Karpas-422 (cell line): ENCODE measurements around the gene TFPI2. TPM values are rescaled to one million over a fixed set of nuclear protein-coding genes. Genes with fewer than 3 reads are reported as not detected.

Experiments
- DNase-seq: peaks from one replicate; pipeline ENCODE4 v3.0.0-alpha.2; 2015
- H2AFZ ChIP-seq: fragments of 200-600 bp; sonication (generic); 2 replicates; pipeline ENCODE4 v1.6.1; 2014; ENCODE audit warnings: antibody characterized with exemption, low read length, mixed read lengths
- H3K27ac ChIP-seq: fragments of 200-600 bp; sonication (generic); 2 replicates; pipeline ENCODE4 v1.5.1; 2014; ENCODE audit warnings: mild to moderate bottlenecking, low read length, moderate library complexity
- H3K27me3 ChIP-seq: fragments of 200-600 bp; sonication (generic); 2 replicates; pipeline ENCODE4 v1.6.1; 2014; ENCODE audit warnings: low read length, mixed read lengths
- H3K36me3 ChIP-seq: fragments of 200-600 bp; sonication (generic); 2 replicates; pipeline ENCODE4 v1.6.1; 2014; ENCODE audit warnings: low read length, mixed read lengths; ENCODE audit not compliant: insufficient read depth
- H3K4me1 ChIP-seq: fragments of 200-600 bp; sonication (generic); 2 replicates; pipeline ENCODE4 v1.6.1; 2014; ENCODE audit warnings: mild to moderate bottlenecking, low read length, mixed read lengths
- H3K4me2 ChIP-seq: fragments of 200-600 bp; sonication (generic); 2 replicates; pipeline ENCODE4 v1.6.1; 2014; ENCODE audit warnings: low read length, low read depth, mild to moderate bottlenecking; ENCODE audit not compliant: poor library complexity, severe bottlenecking
- H3K4me3 ChIP-seq: fragments of 200-600 bp; sonication (generic); 2 replicates; pipeline ENCODE4 v1.5.1; 2014; ENCODE audit warnings: mild to moderate bottlenecking, antibody characterized with exemption, low read length, mixed read lengths
- H3K79me2 ChIP-seq: fragments of 200-600 bp; sonication (generic); 2 replicates; pipeline ENCODE4 v1.6.1; 2014; ENCODE audit warnings: mild to moderate bottlenecking, low read length, mixed read lengths
- H3K9ac ChIP-seq: fragments of 200-600 bp; sonication (generic); 2 replicates; pipeline ENCODE4 v1.6.0; 2014; ENCODE audit warnings: low read length
- H3K9me2 ChIP-seq: fragments of 200-600 bp; sonication (generic), shearing (Covaris generic); replicated peaks from 2 replicates; pipeline ENCODE4 v1.6.0; 2014; ENCODE audit warnings: mild to moderate bottlenecking, low read length, moderate library complexity; ENCODE audit not compliant: insufficient read depth
- H3K9me3 ChIP-seq: fragments of 300-700, 200-600 bp; sonication (generic); 2 replicates; pipeline ENCODE4 v1.6.1; 2014; ENCODE audit warnings: low read length, mixed read lengths
- H4K20me1 ChIP-seq: fragments of 200-600 bp; sonication (generic); 2 replicates; pipeline ENCODE4 v1.6.1; 2014; ENCODE audit warnings: mild to moderate bottlenecking, antibody characterized with exemption, low read length, low read depth; ENCODE audit not compliant: insufficient read depth
- total RNA-seq: library from RNA; depleted of rRNA; stranded (reverse); fragments of >200 nt; shearing (Covaris generic); gene quantifications from 2 replicates; pipeline ENCODE4 v1.2.3, GENCODE V29; 2014; ENCODE audit warnings: low replicate concordance

TFPI2 gene
- total RNA-seq, 1 experiment from 2014 or later: not detected

DNA sequence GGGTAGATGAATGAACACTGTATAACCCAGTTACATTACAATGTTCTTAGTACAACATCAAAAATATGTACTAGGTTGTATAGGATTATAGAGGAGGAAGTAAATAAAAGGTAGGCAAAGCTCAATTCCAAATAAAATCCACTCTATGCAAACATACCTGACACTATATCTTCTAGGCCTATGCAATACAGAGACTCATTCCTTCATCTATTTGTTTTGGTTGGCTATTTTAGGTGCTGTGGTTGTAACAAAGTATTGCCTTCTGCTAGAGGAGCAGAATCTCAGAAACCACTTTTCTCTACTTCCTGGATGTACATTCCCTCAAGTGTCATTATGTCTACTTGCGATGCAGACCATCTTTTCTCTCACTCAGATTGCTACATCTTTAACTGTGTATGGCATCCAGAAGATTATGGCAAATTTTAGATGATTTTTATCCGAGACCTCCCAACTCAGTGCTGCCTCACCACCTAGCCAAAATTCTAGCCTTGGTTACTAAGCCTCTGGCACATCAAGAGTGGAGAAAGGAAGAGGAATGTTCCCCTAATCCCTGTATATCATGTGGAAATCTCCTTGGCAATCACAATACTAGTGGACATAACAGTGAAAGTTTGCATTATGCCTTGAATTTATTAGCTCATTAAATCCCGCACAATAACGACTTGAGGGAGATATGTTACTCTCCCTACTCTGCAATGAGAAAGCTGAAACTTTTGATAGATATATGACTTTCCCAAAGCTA is 5.5 kb upstream of the TFPI2 start:
- H3K4me1 ChIP-seq: no peaks in the 10 kb centered on the region
- H3K9me3 ChIP-seq: no peaks in the 10 kb centered on the region
- H3K27ac ChIP-seq: no peak overlapping the region
- no peaks in the 10 kb centered on the region for H3K36me3 ChIP-seq
- H3K79me2 ChIP-seq: no peaks in the 10 kb centered on the region
- H3K9me2 ChIP-seq: no peaks in the 10 kb centered on the region
- H4K20me1 ChIP-seq: no peaks in the 10 kb centered on the region
- H3K4me2 ChIP-seq: no peak overlapping the region
- no peak overlapping the region for H3K9ac ChIP-seq
- no peaks in the 10 kb centered on the region for H3K27me3 ChIP-seq
- DNase-seq: no peak
- H3K4me3 ChIP-seq: no peak overlapping the region
- no peak overlapping the region for H2AFZ ChIP-seq

- H3K27ac ChIP-seq: no peak overlapping the region
- H3K9me2 ChIP-seq: no peaks in the 10 kb centered on the region
- no peak for DNase-seq
- H3K79me2 ChIP-seq: no peaks in the 10 kb centered on the region
- no peaks in the 10 kb centered on the region for H3K27me3 ChIP-seq
- no peaks in the 10 kb centered on the region for H3K9me3 ChIP-seq
- no peak overlapping the region for H3K9ac ChIP-seq
- no peak overlapping the region for H3K4me3 ChIP-seq
- H3K36me3 ChIP-seq: no peaks in the 10 kb centered on the region
- no peak overlapping the region for H2AFZ ChIP-seq
- H3K4me2 ChIP-seq: no peak overlapping the region
- no peaks in the 10 kb centered on the region for H4K20me1 ChIP-seq
- H3K4me1 ChIP-seq: no peaks in the 10 kb centered on the region
These were observed 4.5 kb upstream of the TFPI2 start for GRCh38 chr7:93894966-93895640.

DNA sequence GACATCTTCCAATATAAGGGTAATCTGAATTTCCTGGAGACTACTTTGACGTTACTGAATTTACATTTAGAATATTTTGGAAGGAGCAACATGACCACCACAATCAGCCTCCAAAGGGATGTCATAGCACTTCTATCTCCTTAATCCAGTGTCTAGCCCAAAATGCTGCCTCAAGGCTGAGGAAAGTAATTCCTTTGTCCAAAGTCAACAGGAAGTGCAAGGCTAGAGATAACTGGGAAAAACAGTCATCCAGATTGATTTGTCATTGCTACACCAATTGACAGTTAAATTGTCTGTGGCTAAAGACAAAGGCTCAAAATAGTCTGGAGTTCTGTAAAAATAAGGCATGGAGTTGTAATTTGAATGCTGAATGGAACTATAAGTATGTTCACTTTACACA is 3.9 kb upstream of the TFPI2 start:
- no peaks in the 10 kb centered on the region for H3K4me1 ChIP-seq
- DNase-seq: no peak
- H3K36me3 ChIP-seq: no peaks in the 10 kb centered on the region
- H3K4me3 ChIP-seq: no peak overlapping the region
- no peaks in the 10 kb centered on the region for H3K79me2 ChIP-seq
- H3K9me2 ChIP-seq: no peaks in the 10 kb centered on the region
- no peak overlapping the region for H3K9ac ChIP-seq
- no peak overlapping the region for H3K4me2 ChIP-seq
- no peak overlapping the region for H2AFZ ChIP-seq
- H3K27ac ChIP-seq: no peak overlapping the region
- H3K9me3 ChIP-seq: no peaks in the 10 kb centered on the region
- H3K27me3 ChIP-seq: no peaks in the 10 kb centered on the region
- no peaks in the 10 kb centered on the region for H4K20me1 ChIP-seq

GRCh38 chr7:93890041-93890463 is 501 bp downstream of the TFPI2 start:
- Histone ChIP-seq H3K4me2 (no peak overlapping the region), H3K9me2 (no peaks in the 10 kb centered on the region), H2AFZ (no peak overlapping the region), H3K79me2 (no peaks in the 10 kb centered on the region), H3K9ac (no peak overlapping the region), H3K36me3 (no peaks in the 10 kb centered on the region), H3K9me3 (no peaks in the 10 kb centered on the region), H3K4me3 (no peak overlapping the region), H3K27me3 (no peaks in the 10 kb centered on the region), H4K20me1 (no peaks in the 10 kb centered on the region), H3K27ac (no peak overlapping the region), H3K4me1 (no peaks in the 10 kb centered on the region)
- DNase-seq: no peak

GRCh38 chr7:93889261-93889660 is 1.3 kb downstream of the TFPI2 start:
- Histone ChIP-seq H3K4me1 (no peaks in the 10 kb centered on the region), H3K79me2 (no peaks in the 10 kb centered on the region), H3K9me2 (no peaks in the 10 kb centered on the region), H2AFZ (no peak overlapping the region), H3K27me3 (no peaks in the 10 kb centered on the region), H3K4me3 (no peak overlapping the region), H3K9ac (no peak overlapping the region), H3K27ac (no peak overlapping the region), H4K20me1 (no peaks in the 10 kb centered on the region), H3K36me3 (no peaks in the 10 kb centered on the region), H3K9me3 (no peaks in the 10 kb centered on the region), H3K4me2 (no peak overlapping the region)
- no peak for DNase-seq

DNA sequence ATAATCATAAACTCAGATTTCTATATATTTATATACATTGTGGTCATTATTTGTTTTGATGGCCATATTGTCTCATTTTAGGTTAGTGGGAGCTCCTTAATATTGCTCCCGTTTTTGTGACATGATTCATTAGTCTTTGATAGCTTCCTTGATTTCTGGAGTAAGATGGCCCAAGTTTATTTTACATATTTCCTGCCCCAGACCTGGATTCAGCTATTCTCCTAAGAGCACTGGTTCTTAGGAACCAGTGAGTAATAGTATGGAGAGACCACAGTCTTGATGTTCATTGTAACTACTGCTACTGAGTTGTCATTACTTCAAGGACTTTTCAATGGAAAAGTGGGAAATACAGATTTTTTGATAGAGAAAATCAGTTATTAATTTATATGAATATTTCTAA is 6.0 kb downstream of the TFPI2 start:
- H3K9ac ChIP-seq: no peak overlapping the region

DNA sequence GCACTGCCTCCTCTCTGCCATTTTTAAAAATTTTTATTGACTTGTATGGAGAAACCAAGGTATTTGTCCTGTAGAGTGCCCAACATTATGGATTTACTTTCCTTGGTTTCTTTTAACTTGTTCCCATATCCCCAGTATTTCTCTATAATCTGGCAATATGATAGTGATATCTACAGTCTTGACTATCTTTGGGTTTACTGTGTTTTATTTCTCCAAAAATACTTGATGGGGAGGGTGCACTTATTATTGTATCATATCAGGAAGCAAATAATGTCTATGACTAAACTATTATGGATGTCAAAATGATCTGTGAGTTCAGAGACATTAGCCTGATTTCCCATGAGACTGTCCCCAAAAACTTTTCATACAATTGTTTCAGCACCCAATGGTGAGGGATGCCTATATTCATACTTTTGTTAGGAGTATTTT is 6.6 kb downstream of the TFPI2 start:
- Histone ChIP-seq H3K36me3 (no peaks in the 10 kb centered on the region), H3K4me3 (no peak overlapping the region), H3K4me2 (no peak overlapping the region), H3K9me2 (no peaks in the 10 kb centered on the region; the same call in 1 of the 2 replicates), H3K27me3 (no peaks in the 10 kb centered on the region), H3K9ac (no peak overlapping the region), H3K27ac (no peak overlapping the region), H3K9me3 (no peaks in the 10 kb centered on the region), H4K20me1 (no peaks in the 10 kb centered on the region), H3K79me2 (no peaks in the 10 kb centered on the region), H3K4me1 (no peaks in the 10 kb centered on the region), H2AFZ (no peak overlapping the region)
- DNase-seq: no peak

More for the DNA sequence above, 6.0 kb downstream of the TFPI2 start:
- no peak overlapping the region for H3K4me3 ChIP-seq
- H3K36me3 ChIP-seq: no peaks in the 10 kb centered on the region
- no peaks in the 10 kb centered on the region for H3K27me3 ChIP-seq
- H3K27ac ChIP-seq: no peak overlapping the region
- no peak for DNase-seq
- no peak overlapping the region for H3K4me2 ChIP-seq
- H3K79me2 ChIP-seq: no peaks in the 10 kb centered on the region
- H3K9me3 ChIP-seq: no peaks in the 10 kb centered on the region
- no peaks in the 10 kb centered on the region for H3K4me1 ChIP-seq
- no peaks in the 10 kb centered on the region for H4K20me1 ChIP-seq
- H3K9me2 ChIP-seq: no peaks in the 10 kb centered on the region
- no peak overlapping the region for H2AFZ ChIP-seq

DNA sequence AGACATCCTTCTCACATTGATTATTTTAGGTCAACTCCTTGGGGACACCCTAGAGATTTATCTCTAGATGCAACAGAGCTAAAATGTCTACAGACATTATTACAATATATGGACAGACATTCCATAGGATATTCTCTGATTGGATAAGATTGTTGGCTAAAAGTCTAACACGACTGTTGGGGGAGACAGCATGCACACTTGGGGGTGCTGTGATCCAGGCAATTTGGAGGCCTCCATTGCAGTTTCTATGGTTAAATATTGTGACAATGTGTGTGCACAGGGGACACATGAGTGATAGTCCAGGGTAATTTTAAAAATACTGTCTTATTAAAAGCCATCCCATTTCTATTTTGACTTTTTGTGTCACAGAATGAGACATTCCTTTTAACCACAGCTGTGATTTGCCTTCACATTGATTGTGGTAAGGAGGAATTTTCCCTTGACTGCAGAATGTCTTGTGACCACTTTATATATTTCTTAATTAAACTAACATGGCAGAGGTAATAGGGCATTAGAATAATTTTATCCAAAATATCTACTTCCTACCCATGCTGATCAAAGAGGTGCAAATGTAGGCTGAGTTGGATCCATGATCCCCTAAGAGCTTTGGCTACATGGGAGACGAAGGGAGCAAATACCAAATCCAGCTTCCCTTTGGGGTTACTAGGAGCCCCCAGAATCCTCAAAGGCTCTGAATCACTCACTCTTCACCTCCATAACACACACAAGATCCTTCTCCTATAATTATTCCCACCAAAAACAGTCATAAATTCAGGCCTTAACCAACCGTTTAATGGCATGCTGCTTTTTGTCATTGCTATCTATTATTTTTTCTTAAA is 7.3 kb downstream of the TFPI2 start:
- no peak overlapping the region for H2AFZ ChIP-seq
- H3K27me3 ChIP-seq: no peaks in the 10 kb centered on the region
- no peaks in the 10 kb centered on the region for H4K20me1 ChIP-seq
- no peaks in the 10 kb centered on the region for H3K4me1 ChIP-seq
- no peak overlapping the region for H3K4me2 ChIP-seq
- H3K9ac ChIP-seq: no peak overlapping the region
- no peak overlapping the region for H3K27ac ChIP-seq
- no peaks in the 10 kb centered on the region for H3K9me3 ChIP-seq
- H3K79me2 ChIP-seq: no peaks in the 10 kb centered on the region
- H3K9me2 ChIP-seq: no peaks in the 10 kb centered on the region; the same call in 1 of the 2 replicates
- H3K4me3 ChIP-seq: no peak overlapping the region
- no peak for DNase-seq
- no peaks in the 10 kb centered on the region for H3K36me3 ChIP-seq
